Sigmoid colon (tissue), 7 donors: ENCODE data around the gene SCG5. TPM values are rescaled to one million over a fixed set of nuclear protein-coding genes. Genes with fewer than 3 reads are reported as not detected.
A peak's percentile ranks its signal among the peaks of the same experiment; 100 is the strongest.

Experiments used
- DNase-seq: peaks from one replicate; pipeline ENCODE4 v3.0.0-alpha.2; 2019
- H3K27ac ChIP-seq, 4 donors: fragments of 200-600 bp; sonication (generic); one replicate each; pipeline ENCODE4 v1.5.1; 2016 to 2019; ENCODE audit warnings: mild to moderate bottlenecking in 1 of 4
- H3K27me3 ChIP-seq, 3 donors: fragments of 200-600 bp; sonication (generic); one replicate each; pipeline ENCODE4 v1.5.1; 2019; ENCODE audit warnings: mild to moderate bottlenecking in 1 of 3
- H3K36me3 ChIP-seq, 4 donors: fragments of 200-600 bp; sonication (generic); one replicate each; pipeline ENCODE4 v1.5.1; 2016 to 2019
- H3K4me1 ChIP-seq, 4 donors: fragments of 200-600 bp; sonication (generic); one replicate each; pipeline ENCODE4 v1.5.1; 2017 to 2019
- H3K4me3 ChIP-seq, 4 donors: fragments of 200-600 bp; sonication (generic); one replicate each; pipeline ENCODE4 v1.5.1; 2017 to 2019; ENCODE audit warnings: mild to moderate bottlenecking in 2 of 4, moderate library complexity in 1 of 4
- H3K9me3 ChIP-seq, 4 donors: fragments of 200-600 bp in 3 of 4; sonication (generic) in 3 of 4; one replicate each; pipeline versions ENCODE4 v1.5.1 to v1.6.1; 2013 to 2019
- EP300 ChIP-seq, 4 donors: sonication (generic); formaldehyde crosslinking; IDR thresholded peaks; one replicate each; pipeline ENCODE4 v1.6.1; 2017; ENCODE audit warnings: antibody characterized with exemption in 4 of 4
- POLR2A ChIP-seq, 2 donors: fragments of 450-650 bp; IDR thresholded peaks; one replicate each; pipeline ENCODE4 v1.6.1; 2016; ENCODE audit warnings: antibody characterized with exemption in 2 of 2, mild to moderate bottlenecking in 2 of 2, moderate library complexity in 2 of 2
- POLR2AphosphoS5 ChIP-seq, 4 donors: sonication (generic); formaldehyde crosslinking; IDR thresholded peaks; one replicate each; pipeline ENCODE4 v1.6.1; 2017; ENCODE audit warnings: antibody characterized with exemption in 4 of 4
- WGBS, 2 donors: extraction: QIAGEN DNeasy Blood & Tissue Kit; methylation state at CpG; one replicate each; pipeline ENCODE4 v1.1.7; 2013; 5-methylcytosine and 5-hydroxymethylcytosine counted together
- intact Hi-C: fragments of 100-400 bp; cut with DNase I; formaldehyde crosslinking; loops from one replicate; pipeline ENCODE4 v1.15.1; 2023
- polyA plus RNA-seq, 3 donors: library from polyadenylated mRNA; stranded (reverse); fragments of 200-250 nt; gene quantifications; one replicate each; pipeline ENCODE4 v1.2.3, GENCODE V29; 2013
- total RNA-seq, 4 donors: library from RNA; depleted of rRNA; stranded (reverse); fragments of >200 nt; gene quantifications; one replicate each; pipeline ENCODE4 v1.1.0, GENCODE V29; 2016
- TF ChIP-seq, protein P1 (sequence below), 4 experiments: fragments of 450-650 bp in 3 of 4; fragments of 200-600 bp in 1 of 4; IDR thresholded peaks; one replicate each; pipeline ENCODE4 v1.5.1; 2016 to 2019; ENCODE audit warnings: antibody characterized with exemption in 4 of 4, mild to moderate bottlenecking in 3 of 4, moderate library complexity in 2 of 4
- donor health status: healthy with polysubstance abuse.
- donor health status: Bipolar disorder and iron deficiency.
- donor health status: healthy.

Gene SCG5
- total and polyA plus RNA-seq, 7 donors = 2.2 to 10.0 (median 3.3) TPM

- Histone ChIP-seq H3K27me3 (peaks cover 15 to 58% (median 45%) of the 10 kb centered on the region in 3 donors), H3K9me3 (no peaks in the 10 kb centered on the region), H3K36me3 (no peaks in the 10 kb centered on the region), H3K4me3 (peak within 1 kb of the TSS; percentile 22 to 53 (median 42)), H3K27ac (peak within 1 kb of the TSS; percentile 51 to 84 (median 70)), H3K4me1 (peaks cover 0 to 24% (median 16%) of the 10 kb centered on the region in 4 donors)
- peak; percentile 71 for DNase-seq
- intact Hi-C loops = no loop called here
- WGBS, 2 donors = 2% methylated on average over 99 of the region's 99 CpGs
- TF ChIP-seq POLR2AphosphoS5 (IDR thresholded peaks at IDR 0.05) = no peak
- TF ChIP-seq, protein P1, sequence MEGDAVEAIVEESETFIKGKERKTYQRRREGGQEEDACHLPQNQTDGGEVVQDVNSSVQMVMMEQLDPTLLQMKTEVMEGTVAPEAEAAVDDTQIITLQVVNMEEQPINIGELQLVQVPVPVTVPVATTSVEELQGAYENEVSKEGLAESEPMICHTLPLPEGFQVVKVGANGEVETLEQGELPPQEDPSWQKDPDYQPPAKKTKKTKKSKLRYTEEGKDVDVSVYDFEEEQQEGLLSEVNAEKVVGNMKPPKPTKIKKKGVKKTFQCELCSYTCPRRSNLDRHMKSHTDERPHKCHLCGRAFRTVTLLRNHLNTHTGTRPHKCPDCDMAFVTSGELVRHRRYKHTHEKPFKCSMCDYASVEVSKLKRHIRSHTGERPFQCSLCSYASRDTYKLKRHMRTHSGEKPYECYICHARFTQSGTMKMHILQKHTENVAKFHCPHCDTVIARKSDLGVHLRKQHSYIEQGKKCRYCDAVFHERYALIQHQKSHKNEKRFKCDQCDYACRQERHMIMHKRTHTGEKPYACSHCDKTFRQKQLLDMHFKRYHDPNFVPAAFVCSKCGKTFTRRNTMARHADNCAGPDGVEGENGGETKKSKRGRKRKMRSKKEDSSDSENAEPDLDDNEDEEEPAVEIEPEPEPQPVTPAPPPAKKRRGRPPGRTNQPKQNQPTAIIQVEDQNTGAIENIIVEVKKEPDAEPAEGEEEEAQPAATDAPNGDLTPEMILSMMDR (IDR thresholded peaks at IDR 0.05) = no peak
- no peak for TF ChIP-seq EP300 (IDR thresholded peaks at IDR 0.05)
- no peak for TF ChIP-seq POLR2A (IDR thresholded peaks at IDR 0.05)
Observed at GRCh38 chr15:32717426-32718226, 76.1 kb downstream of the SCG5 start, which contains the start of gene GREM1. TSS of gene GREM1 (plus strand) at chr15:32718004. CDS start at chr15:32730691, 12,687 bp downstream.

DNA sequence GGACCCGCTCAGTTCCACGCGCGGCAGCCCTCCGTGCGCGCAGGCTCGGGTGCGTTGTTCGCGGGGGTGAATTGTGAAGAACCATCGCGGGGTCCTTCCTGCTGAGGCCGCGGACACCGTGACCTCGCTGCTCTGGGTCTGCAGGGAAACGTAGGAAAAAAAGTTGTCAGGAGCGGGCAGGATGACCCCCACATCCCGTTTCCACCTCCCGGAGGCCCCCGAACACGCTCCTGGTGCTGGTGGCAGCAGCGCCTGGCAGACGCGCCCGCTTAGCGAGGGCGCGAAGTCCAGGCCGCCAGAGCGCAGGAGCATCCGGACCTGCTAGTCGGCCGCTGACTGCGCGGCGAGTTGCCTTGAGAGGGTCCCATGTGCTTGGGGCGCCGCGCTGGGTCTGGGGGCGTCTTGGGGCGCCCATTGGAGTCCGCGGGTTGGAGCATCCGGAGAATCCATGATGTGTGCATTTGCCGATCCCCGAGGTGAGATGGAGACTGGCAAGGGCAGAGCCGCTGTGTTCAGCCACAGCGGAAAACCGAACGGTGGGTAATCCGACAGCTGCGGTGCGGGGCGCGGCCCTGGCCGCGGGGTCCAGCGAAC is 76.8 kb downstream of the SCG5 start:
- H3K9me3 ChIP-seq = no peaks in the 10 kb centered on the region
- H3K27ac ChIP-seq = peak overlapping the region; percentile 51 to 84 (median 70)
- peaks cover 0 to 24% (median 16%) of the 10 kb centered on the region in 4 donors for H3K4me1 ChIP-seq
- H3K27me3 ChIP-seq = peaks cover 15 to 58% (median 45%) of the 10 kb centered on the region in 3 donors
- peak overlapping the region; percentile 22 to 53 (median 42) for H3K4me3 ChIP-seq
- intact Hi-C loops = no loop called here
- TF ChIP-seq POLR2A (IDR thresholded peaks at IDR 0.05) (no peak), EP300 (IDR thresholded peaks at IDR 0.05) (no peak), POLR2AphosphoS5 (IDR thresholded peaks at IDR 0.05) (no peak)
- TF ChIP-seq, protein P1 (IDR thresholded peaks at IDR 0.05) = no peak
- no peak for DNase-seq
- 2% methylated on average over 60 of the region's 60 CpGs for WGBS, 2 donors
- H3K36me3 ChIP-seq = no peaks in the 10 kb centered on the region

GRCh38 chr15:32718821-32719716 is 77.6 kb downstream of the SCG5 start:
- TF ChIP-seq EP300 (IDR thresholded peaks at IDR 0.05) = no peak
- TF ChIP-seq POLR2A (IDR thresholded peaks at IDR 0.05) = no peak
- no peak for TF ChIP-seq POLR2AphosphoS5 (IDR thresholded peaks at IDR 0.05)
- TF ChIP-seq, protein P1 (IDR thresholded peaks at IDR 0.05) = no peak
- H3K4me1 ChIP-seq = peaks cover 0 to 24% (median 16%) of the 10 kb centered on the region in 4 donors
- intact Hi-C loops = no loop called here
- H3K9me3 ChIP-seq = no peaks in the 10 kb centered on the region
- peak overlapping the region; percentile 22 to 53 (median 42) for H3K4me3 ChIP-seq
- H3K36me3 ChIP-seq = no peaks in the 10 kb centered on the region
- peaks cover 15 to 58% (median 45%) of the 10 kb centered on the region in 3 donors for H3K27me3 ChIP-seq
- H3K27ac ChIP-seq = peak overlapping the region; percentile 20 to 84 (median 70)
- peak; percentile 62 for DNase-seq
- WGBS, 2 donors = 4% methylated on average over 70 of the region's 70 CpGs

GRCh38 chr15:32721596-32721995 is 80.1 kb downstream of the SCG5 start:
- peaks cover 0 to 24% (median 16%) of the 10 kb centered on the region in 4 donors for H3K4me1 ChIP-seq
- H3K27ac ChIP-seq = peak overlapping the region in 1 of 4 donors; percentile 84
- no peak for DNase-seq
- H3K9me3 ChIP-seq = no peaks in the 10 kb centered on the region
- H3K27me3 ChIP-seq = peaks cover 15 to 38% (median 29%) of the 10 kb centered on the region in 3 donors
- no peaks in the 10 kb centered on the region for H3K36me3 ChIP-seq
- TF ChIP-seq EP300 (IDR thresholded peaks at IDR 0.05) (no peak), POLR2A (IDR thresholded peaks at IDR 0.05) (no peak), POLR2AphosphoS5 (IDR thresholded peaks at IDR 0.05) (no peak)
- TF ChIP-seq, protein P1 (IDR thresholded peaks at IDR 0.05) = no peak
- H3K4me3 ChIP-seq = no peak overlapping the region
- intact Hi-C loops = no loop called here
- 84 to 87% methylated on average over 6 of the region's 6 CpGs for WGBS, 2 donors
